ENCODE data around the gene CORO6.
A peak's percentile ranks its signal among the peaks of the same experiment; 100 is the strongest.

- TF ChIP-seq CTCF (IDR thresholded peaks at IDR 0.05) (peak in 1 of 7 experiments; percentile 13), POLR2AphosphoS5 (IDR thresholded peaks at IDR 0.05) (no peak), EP300 (IDR thresholded peaks at IDR 0.05) (no peak), POLR2A (IDR thresholded peaks at IDR 0.05) (no peak)
Measured at GRCh38 chr17:29593591-29594518, 28.9 kb downstream of the CORO6 start.
